ENCODE measurements around the gene SLC22A3. TPM values are rescaled to one million over a fixed set of nuclear protein-coding genes. Genes with fewer than 3 reads are reported as not detected.
"Not testable (repeated sequence)": the region's sequence is repeated elsewhere in the genome, so short reads cannot be mapped to it uniquely, and the experiment has no call there.

SLC22A3 gene
- total RNA-seq, 4 donors from 2014 or later, result 6.7 to 14.3 (median 13.2) TPM

DNA sequence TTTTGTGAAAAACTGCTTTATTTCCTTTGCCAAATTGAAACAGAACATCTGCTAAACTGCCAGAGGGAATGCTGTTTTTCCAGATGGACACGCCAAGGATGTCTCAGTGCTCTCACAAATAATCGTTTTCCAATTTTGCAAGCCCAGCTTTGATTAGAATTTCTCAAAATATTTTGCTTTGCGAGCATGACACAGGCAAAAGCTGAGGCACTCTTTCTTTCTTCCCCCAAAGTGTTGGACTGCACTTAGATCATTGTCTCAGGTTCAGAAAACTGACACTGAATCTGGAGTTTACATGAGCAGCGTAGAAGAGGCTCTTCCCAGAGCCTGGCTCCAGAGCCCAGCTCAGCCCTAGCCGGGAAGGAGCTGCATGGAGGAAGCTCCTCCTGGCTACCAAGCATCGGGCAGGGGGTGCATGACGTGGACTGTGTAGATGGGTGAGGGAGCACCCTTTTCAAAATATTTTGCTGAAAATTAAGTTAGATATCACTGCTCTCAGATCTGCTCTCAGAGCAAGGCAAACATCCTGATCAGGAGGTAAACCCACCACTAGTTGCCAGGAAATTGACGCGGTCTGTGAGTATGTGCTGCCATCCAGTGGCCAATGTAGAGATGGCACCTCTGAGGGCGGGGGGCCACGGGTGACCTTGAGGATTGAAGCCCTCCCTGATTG lies 107.5 kb downstream of the SLC22A3 start:
- TF ChIP-seq, protein P1, sequence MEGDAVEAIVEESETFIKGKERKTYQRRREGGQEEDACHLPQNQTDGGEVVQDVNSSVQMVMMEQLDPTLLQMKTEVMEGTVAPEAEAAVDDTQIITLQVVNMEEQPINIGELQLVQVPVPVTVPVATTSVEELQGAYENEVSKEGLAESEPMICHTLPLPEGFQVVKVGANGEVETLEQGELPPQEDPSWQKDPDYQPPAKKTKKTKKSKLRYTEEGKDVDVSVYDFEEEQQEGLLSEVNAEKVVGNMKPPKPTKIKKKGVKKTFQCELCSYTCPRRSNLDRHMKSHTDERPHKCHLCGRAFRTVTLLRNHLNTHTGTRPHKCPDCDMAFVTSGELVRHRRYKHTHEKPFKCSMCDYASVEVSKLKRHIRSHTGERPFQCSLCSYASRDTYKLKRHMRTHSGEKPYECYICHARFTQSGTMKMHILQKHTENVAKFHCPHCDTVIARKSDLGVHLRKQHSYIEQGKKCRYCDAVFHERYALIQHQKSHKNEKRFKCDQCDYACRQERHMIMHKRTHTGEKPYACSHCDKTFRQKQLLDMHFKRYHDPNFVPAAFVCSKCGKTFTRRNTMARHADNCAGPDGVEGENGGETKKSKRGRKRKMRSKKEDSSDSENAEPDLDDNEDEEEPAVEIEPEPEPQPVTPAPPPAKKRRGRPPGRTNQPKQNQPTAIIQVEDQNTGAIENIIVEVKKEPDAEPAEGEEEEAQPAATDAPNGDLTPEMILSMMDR (IDR thresholded peaks at IDR 0.05), result peak in 2 of 3 donors; percentile 67 to 93
- DNase-seq (ENCODE audit: low spot score), result peak; percentile 77
- ATAC-seq (ENCODE audit: low FRiP score), result peak; percentile 79

DNA sequence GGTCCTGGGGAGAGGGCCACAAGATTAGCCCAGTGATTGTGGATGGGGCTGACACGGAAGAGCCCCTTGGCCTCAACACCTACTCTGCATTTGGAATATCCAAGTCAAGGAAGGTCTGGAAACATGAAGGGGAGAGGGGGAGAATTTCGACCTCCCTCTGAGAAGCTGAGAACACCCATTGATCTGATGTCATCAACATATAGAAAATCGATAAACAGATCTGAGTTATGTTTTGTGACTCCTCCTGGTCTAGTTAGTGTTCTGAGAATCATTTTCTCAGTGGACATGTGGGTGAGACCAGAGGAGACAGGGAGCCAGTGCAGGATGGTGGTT lies 108.0 kb downstream of the SLC22A3 start:
- TF ChIP-seq, protein P1 (IDR thresholded peaks at IDR 0.05), result no peak
- no peak for DNase-seq (ENCODE audit: low spot score)
- no peak for ATAC-seq (ENCODE audit: low FRiP score)

DNA sequence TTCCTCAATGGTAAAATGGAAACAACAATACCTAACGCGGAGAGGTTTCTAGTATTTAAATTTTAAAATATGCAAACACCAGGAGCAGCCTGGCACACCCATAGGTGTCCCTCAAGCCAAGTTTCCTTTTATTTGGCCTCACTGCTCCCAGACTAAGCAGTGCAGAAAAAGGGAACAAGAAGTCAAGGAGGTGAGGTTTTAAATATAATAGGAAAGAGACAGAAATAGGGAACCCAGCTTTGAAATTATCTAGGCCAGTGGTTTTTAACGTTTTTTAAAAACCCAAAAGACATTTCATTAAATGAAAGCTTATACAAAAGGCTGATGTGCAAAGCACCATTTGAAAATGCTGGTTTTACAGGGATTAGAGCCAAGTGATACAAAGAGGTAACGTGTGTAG lies 109.6 kb downstream of the SLC22A3 start:
- ATAC-seq (ENCODE audit: low FRiP score), result no peak
- TF ChIP-seq, protein P1 (IDR thresholded peaks at IDR 0.05), result no peak
- no peak for DNase-seq (ENCODE audit: low spot score)

DNA sequence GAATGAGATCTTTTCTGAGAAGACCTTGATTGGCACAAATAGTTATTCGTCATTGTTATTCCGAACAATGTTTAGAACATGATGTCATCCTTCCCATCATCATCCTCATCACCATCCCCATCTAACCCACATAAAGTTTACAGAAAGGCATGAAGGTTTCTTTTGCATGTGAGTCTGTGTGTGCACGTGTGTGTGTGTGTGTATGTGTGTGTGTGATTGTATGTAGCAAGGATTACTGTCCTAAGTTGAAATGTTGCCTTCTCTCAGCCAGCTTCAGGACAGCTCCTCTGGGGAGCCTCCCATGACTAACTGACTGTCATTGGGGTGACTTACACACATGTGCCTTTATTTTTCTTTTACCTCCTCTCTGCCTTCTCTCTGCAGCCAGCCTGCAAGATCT lies 113.5 kb downstream of the SLC22A3 start:
- DNase-seq (ENCODE audit: low spot score), result no peak
- TF ChIP-seq, protein P1 (IDR thresholded peaks at IDR 0.05), result no peak

DNA sequence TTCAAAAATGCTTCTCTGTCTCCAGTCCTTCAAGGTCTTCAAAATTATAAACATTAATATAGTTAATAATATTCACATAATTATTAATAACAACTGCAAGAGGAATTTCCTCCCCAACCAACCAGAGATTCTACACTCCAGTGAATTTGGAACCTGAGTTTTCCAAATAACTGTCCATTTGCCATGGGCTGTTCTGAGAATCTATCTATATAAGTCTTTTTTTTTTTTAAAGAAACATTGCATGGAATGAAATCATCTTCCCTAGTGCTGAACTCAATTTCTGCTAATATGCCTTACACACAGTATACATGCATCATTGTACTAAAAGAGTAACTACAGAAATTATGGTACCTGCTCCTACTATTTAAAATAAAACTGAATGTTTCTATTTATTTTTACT lies 113.9 kb downstream of the SLC22A3 start:
- DNase-seq (ENCODE audit: low spot score) (no peak), ATAC-seq (ENCODE audit: low FRiP score) (no peak)
- TF ChIP-seq, protein P1 (IDR thresholded peaks at IDR 0.05), result no peak

More for the DNA sequence above, 113.5 kb downstream of the SLC22A3 start:
- no peak for ATAC-seq (ENCODE audit: low FRiP score)

DNA sequence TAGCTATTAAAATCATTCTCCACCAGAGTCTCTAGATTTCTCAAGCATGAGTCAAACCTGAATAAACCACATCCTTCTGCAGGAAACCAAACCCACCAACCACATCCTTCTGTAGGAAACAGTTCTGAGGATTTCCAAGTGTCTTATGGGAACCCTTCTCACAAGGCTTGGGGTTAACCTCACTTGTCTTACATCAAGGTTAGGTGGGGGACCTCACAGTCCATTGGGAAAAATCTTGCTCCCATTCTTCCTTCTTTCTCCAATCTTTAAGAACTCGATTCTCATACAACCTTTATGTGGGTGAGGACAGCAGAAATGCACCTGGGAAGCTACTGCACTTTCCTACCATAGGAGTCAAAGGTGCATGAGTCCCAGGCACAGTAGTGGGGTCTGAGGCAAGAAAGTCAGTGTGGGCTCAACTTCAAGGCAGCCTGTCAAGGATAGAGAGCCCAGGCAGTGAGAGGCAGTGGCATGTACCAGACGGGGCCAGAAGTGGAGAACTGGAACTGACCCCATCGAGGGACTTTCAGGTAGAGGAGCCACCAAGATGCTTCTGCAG lies 114.5 kb downstream of the SLC22A3 start:
- TF ChIP-seq, protein P1 (IDR thresholded peaks at IDR 0.05), result no peak
- DNase-seq (ENCODE audit: low spot score), result no peak
- no peak for ATAC-seq (ENCODE audit: low FRiP score)

DNA sequence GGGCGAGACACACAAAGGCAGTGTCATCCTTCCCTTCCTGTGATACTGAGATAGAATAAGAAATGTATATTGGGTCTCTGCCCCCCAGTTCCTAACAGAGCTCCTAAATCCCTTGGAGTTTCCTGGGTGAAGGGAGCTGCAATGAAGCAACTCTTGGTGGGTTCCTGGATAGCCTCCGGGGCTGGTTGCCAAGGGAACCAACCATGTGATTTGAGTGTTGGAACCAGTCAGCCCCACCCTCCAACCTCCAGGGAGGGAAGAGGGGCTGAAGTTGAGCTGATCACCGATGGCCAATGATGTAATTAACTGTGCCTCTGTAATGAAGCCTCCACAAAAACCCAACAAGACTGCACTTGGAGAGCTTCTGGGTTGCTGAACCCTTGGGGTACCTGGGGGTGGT lies 116.6 kb downstream of the SLC22A3 start:
- DNase-seq (ENCODE audit: low spot score), result no peak
- TF ChIP-seq, protein P1 (IDR thresholded peaks at IDR 0.05), result no peak
- no peak for ATAC-seq (ENCODE audit: low FRiP score)

DNA sequence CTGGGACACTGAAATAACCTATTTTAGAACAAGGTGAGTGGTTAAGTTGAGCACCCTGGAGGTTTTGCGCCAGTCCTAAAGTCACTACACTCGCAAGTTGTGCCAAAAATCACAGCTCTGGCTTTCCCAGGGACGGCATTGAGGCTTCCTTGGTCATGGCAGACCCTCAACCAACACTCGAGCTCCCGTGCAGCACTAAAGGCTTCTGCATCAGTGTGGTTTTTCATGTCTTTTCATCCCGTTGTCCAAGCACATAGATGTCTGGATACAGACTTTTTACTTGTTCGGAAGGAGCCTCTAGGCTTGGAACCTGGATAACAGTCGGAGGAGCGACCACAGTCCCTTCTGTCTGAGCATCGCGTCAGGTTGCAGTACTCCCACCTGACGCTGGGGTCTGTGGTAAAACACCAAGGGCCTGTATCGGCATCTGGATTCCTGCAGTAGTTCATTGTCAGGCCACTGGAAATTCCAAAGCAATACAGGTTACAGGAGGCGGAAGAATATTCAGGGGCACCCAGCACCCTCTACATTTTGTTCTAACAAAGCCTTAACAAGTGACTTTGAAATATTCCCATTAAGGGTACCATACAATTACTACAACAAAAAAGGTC lies 119.2 kb downstream of the SLC22A3 start:
- ATAC-seq (ENCODE audit: low FRiP score); DNase-seq (ENCODE audit: low spot score): not testable (repeated sequence)
